Measurements from ENCODE around the gene ADSS1. TPM values are rescaled to one million over a fixed set of nuclear protein-coding genes. Genes with fewer than 3 reads are reported as not detected.
"Not testable (repeated sequence)": the region's sequence is repeated elsewhere in the genome, so short reads cannot be mapped to it uniquely, and the experiment has no call there.

The ADSS1 gene
- total RNA-seq, 4 donors from 2014 or later: 3.4 to 11.4 (median 8.4) TPM

DNA sequence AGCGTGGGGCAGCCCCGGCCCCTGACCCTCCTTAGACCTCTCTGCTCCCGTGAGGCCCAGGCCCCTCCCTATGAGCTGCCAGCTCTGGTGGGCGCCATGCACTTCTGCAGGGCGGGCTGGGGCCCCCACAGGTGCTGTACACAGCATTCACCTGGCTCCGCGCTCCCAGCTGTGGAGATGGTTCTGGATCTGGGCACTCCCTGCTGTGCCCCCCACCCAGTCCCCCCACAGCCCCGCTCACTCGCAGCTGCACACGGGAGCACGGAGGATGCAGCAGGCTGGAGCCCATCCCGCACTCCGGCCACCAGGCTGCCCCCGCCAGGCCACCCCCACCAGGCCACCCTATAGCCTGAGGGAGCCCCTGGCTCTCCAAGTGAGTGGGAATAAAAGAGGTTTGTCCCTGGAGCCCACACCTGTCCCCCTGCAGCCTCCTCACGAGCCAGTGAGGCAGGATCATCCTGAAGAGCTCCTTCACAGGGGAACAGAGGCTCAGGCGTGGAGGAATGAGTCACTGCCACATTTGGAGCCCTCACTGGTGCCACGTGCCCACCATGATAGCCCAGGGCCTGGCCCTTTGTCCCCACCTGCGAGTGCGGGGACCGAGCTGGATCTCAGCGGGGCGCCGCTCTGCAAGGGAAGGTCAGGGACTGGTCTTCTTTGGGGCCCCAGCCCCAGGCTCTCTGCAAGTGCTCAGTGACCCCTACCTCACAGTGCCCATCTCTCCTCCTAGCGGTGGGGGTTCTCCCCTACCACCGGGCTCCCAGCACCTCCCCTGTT, 1.9 kb downstream of the ADSS1 start:
- Histone ChIP-seq H3K36me3 (no peaks in the 10 kb centered on the region), H3K4me3 (peak overlapping the region in 1 of 4 donors; percentile 95), H3K9me3 (no peaks in the 10 kb centered on the region), H3K27ac (no peak overlapping the region), H3K27me3 (no peaks in the 10 kb centered on the region), H3K4me1 (peaks cover 30 to 46% (median 34%) of the 10 kb centered on the region in 3 donors)
- TF ChIP-seq CTCF (IDR thresholded peaks at IDR 0.05) (no peak), POLR2A (IDR thresholded peaks at IDR 0.05) (no peak)
- intact Hi-C loops (cut with DNase I): no loop called here
- WGBS, 2 donors: 55 to 80% methylated on average over 2 to 5 of the region's 25 CpGs
- DNase-seq: no peak

GRCh38 chr14:104726600-104727451, 2.8 kb downstream of the ADSS1 start:
- Histone ChIP-seq H3K27me3 (no peaks in the 10 kb centered on the region), H3K4me3 (no peak overlapping the region), H3K9me3 (no peaks in the 10 kb centered on the region), H3K27ac (no peak overlapping the region), H3K36me3 (no peaks in the 10 kb centered on the region), H3K4me1 (peaks cover 30 to 50% (median 35%) of the 10 kb centered on the region in 3 donors)
- TF ChIP-seq POLR2A (IDR thresholded peaks at IDR 0.05) (no peak), CTCF (IDR thresholded peaks at IDR 0.05) (no peak)
- 68 to 79% methylated on average over 5 to 12 of the region's 21 CpGs for WGBS, 2 donors
- intact Hi-C loops (cut with DNase I): no loop called here
- DNase-seq: no peak

DNA sequence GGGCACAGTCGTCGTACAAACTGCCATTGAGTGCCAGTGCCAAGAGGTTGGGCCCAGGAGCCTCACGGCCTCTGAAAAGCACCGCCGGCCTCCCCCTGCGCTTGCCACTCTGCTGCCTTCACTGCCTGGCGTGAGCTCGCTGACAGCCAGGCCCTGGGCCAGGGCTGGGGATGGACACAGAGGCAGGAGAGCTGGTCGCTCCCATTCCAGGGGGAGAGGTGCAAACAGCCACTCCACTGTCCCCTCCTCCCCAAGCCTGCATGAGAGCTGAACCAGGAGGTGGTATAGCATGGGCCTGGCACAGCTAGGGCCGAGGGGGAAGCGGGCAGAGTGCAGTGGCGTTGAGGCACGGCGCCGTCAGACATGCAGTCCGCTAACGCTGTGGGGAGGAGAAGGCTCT, 4.6 kb downstream of the ADSS1 start:
- H3K27me3 ChIP-seq: no peaks in the 10 kb centered on the region
- H3K9me3 ChIP-seq: no peaks in the 10 kb centered on the region
- peaks cover 35 to 50% (median 35%) of the 10 kb centered on the region in 3 donors for H3K4me1 ChIP-seq
- intact Hi-C loops (cut with DNase I): no loop called here
- WGBS, 2 donors: 84 to 100% methylated on average over 2 to 10 of the region's 17 CpGs
- no peak overlapping the region for H3K27ac ChIP-seq
- no peak for DNase-seq
- no peaks in the 10 kb centered on the region for H3K36me3 ChIP-seq
- TF ChIP-seq CTCF (IDR thresholded peaks at IDR 0.05) (no peak), POLR2A (IDR thresholded peaks at IDR 0.05) (no peak)
- H3K4me3 ChIP-seq: no peak overlapping the region

- H3K27me3 ChIP-seq; H3K9me3 ChIP-seq; H3K4me3 ChIP-seq; intact Hi-C loops (cut with DNase I); H3K36me3 ChIP-seq; H3K27ac ChIP-seq; DNase-seq: not testable (repeated sequence)
- WGBS, 2 donors: 86 to 93% methylated on average over 7 to 18 of the region's 73 CpGs
- peaks cover 32 to 52% (median 35%) of the 10 kb centered on the region in 3 donors for H3K4me1 ChIP-seq
These were observed 5.3 kb downstream of the ADSS1 start for GRCh38 chr14:104729176-104729834.

- Histone ChIP-seq H3K4me1 (peaks cover 27 to 52% (median 32%) of the 10 kb centered on the region in 3 donors), H3K36me3 (no peaks in the 10 kb centered on the region), H3K27ac (no peak overlapping the region), H3K9me3 (no peaks in the 10 kb centered on the region), H3K27me3 (no peaks in the 10 kb centered on the region), H3K4me3 (no peak overlapping the region)
- TF ChIP-seq POLR2A (IDR thresholded peaks at IDR 0.05) (no peak), CTCF (IDR thresholded peaks at IDR 0.05) (no peak)
- DNase-seq: no peak
- intact Hi-C loops (cut with DNase I): no loop called here
- 40% methylated on average over 1 of the region's 16 CpGs; no CpG with 5 or more reads in 1 of the 2 donors for WGBS, 2 donors
These were observed 5.8 kb downstream of the ADSS1 start for GRCh38 chr14:104729835-104730181.

Measured in esophagus squamous epithelium (tissue), 5 donors.